Spleen (tissue), 11 donors: Measurements from ENCODE around the gene SYNCRIP. TPM values are rescaled to one million over a fixed set of nuclear protein-coding genes. Genes with fewer than 3 reads are reported as not detected.

Experiments
- DNase-seq: peaks from one replicate; pipeline ENCODE4 v3.0.0-alpha.2; 2020
- H3K27ac ChIP-seq, 8 donors: fragments of 200-600 bp; sonication (generic) in 7 of 8; 1 replicate in 4 of 8; 2 replicates in 4 of 8; pipeline versions ENCODE4 v1.5.0 to v1.8.0; 2016 to 2021; ENCODE audit warnings: inconsistent platforms in 4 of 8, mild to moderate bottlenecking in 4 of 8, moderate library complexity in 1 of 8
- H3K27me3 ChIP-seq, 7 donors: fragments of 200-600 bp; sonication (generic) in 6 of 7; replicated peaks in 1 of 7; 1 replicate in 4 of 7; 2 replicates in 3 of 7; pipeline versions ENCODE4 v1.5.0 to v1.8.0; 2016 to 2021; ENCODE audit warnings: inconsistent platforms in 3 of 7, mild to moderate bottlenecking in 1 of 7
- H3K36me3 ChIP-seq, 6 donors: fragments of 200-600 bp; sonication (generic) in 5 of 6; 1 replicate in 4 of 6; 2 replicates in 2 of 6; pipeline versions ENCODE4 v1.5.0 to v1.8.0; 2016 to 2021; ENCODE audit warnings: inconsistent platforms in 2 of 6
- H3K4me1 ChIP-seq, 6 donors: fragments of 200-600 bp; sonication (generic) in 5 of 6; 1 replicate in 3 of 6; 2 replicates in 3 of 6; pipeline versions ENCODE4 v1.5.0 to v1.8.0; 2016 to 2021; ENCODE audit warnings: inconsistent platforms in 3 of 6
- H3K4me3 ChIP-seq, 8 donors: fragments of 200-600 bp; sonication (generic) in 7 of 8; 1 replicate in 4 of 8; 2 replicates in 4 of 8; pipeline versions ENCODE4 v1.5.0 to v1.8.0; 2016 to 2021; ENCODE audit warnings: inconsistent platforms in 4 of 8, mild to moderate bottlenecking in 4 of 8, moderate library complexity in 2 of 8
- H3K9me3 ChIP-seq, 8 donors: fragments of 200-600 bp; sonication (generic) in 7 of 8; 1 replicate in 4 of 8; 2 replicates in 4 of 8; pipeline versions ENCODE4 v1.5.0 to v1.8.0; 2016 to 2021; ENCODE audit warnings: inconsistent platforms in 4 of 8
- CTCF ChIP-seq, 11 experiments: fragments of 200-600 bp in 7 of 11; fragments of 450-650 bp in 4 of 11; sonication (generic) in 4 of 11; IDR thresholded peaks in 8 of 11; conservative IDR thresholded peaks in 3 of 11; 1 replicate in 7 of 11; 2 replicates in 4 of 11; pipeline versions ENCODE4 v1.4.0 to v1.8.0; 2016 to 2021; ENCODE audit warnings: antibody characterized with exemption in 11 of 11, inconsistent platforms in 4 of 11, mild to moderate bottlenecking in 1 of 11
- POLR2A ChIP-seq, 3 donors: fragments of 450-650 bp; IDR thresholded peaks; one replicate each; pipeline ENCODE4 v1.5.1; 2017; ENCODE audit warnings: antibody characterized with exemption in 3 of 3, mild to moderate bottlenecking in 1 of 3
- POLR2AphosphoS5 ChIP-seq, 3 donors: sonication (generic); formaldehyde crosslinking; IDR thresholded peaks; one replicate each; pipeline ENCODE4 v1.5.1; 2017; ENCODE audit warnings: antibody characterized with exemption in 3 of 3
- WGBS, 5 donors: extraction: QIAGEN DNeasy Blood & Tissue Kit in 3 of 5; methylation state at CpG; one replicate each; pipeline versions ENCODE4 v1.1.5 to v1.1.7; 2013 to 2018; 5-methylcytosine and 5-hydroxymethylcytosine counted together
- intact Hi-C: fragments of 100-400 bp; cut with DNase I; formaldehyde crosslinking; loops from one replicate; pipeline ENCODE4 v1.15.0; 2023; ENCODE audit warnings: low total_unique reads
- polyA plus RNA-seq, 3 donors: library from polyadenylated mRNA; stranded (reverse); fragments of 200-250 nt; gene quantifications; one replicate each; pipeline ENCODE4 v1.2.1, GENCODE V29; 2013
- total RNA-seq, 7 donors: library from RNA; depleted of rRNA in 3 of 7; stranded (reverse); fragments of >200 nt in 3 of 7; fragmentation: NEBNext Ultra II Directional in 4 of 7; extraction: Animal tissue kit (Norgen Biotek cat#: 25700) in 4 of 7; gene quantifications; one replicate each; pipeline versions ENCODE4 v1.1.0 to v1.2.1, GENCODE V29; 2016 to 2021
- donor health status: healthy with polysubstance abuse.
- donor health status: DM: no; HTN: no; CAD: no; lungs with moderate emphysema.
- donor health status: DM: no; HTN: no; CAD: no.
- donor health status: Bipolar disorder and iron deficiency.
- donor health status: healthy.
- donor health status: DM: no; HTN: no; CAD: no.
- donor health status: DM: yes; HTN: yes; CAD: no.

Gene SYNCRIP
- total and polyA plus RNA-seq, 10 donors, result 21.2 to 92.1 (median 69.2) TPM

- intact Hi-C loops, result no loop called here
- no peak for DNase-seq
- peaks cover 0 to 51% (median 9%) of the 10 kb centered on the region in 6 donors for H3K4me1 ChIP-seq
- TF ChIP-seq POLR2A (IDR thresholded peaks at IDR 0.05), result no peak
- TF ChIP-seq CTCF (IDR thresholded peaks at IDR 0.05 in 8 of 11, conservative IDR thresholded peaks at IDR 0.05 in 3 of 11), result no peak
- no peak for TF ChIP-seq POLR2AphosphoS5 (IDR thresholded peaks at IDR 0.05)
- peaks cover 0 to 39% (median 36%) of the 10 kb centered on the region in 8 donors for H3K9me3 ChIP-seq
- no peak overlapping the region for H3K4me3 ChIP-seq
- H3K27ac ChIP-seq, result no peak overlapping the region
- H3K27me3 ChIP-seq, result no peaks in the 10 kb centered on the region
- peaks cover 0 to 30% (median 6%) of the 10 kb centered on the region in 6 donors for H3K36me3 ChIP-seq
These were observed 61.1 kb downstream of the SYNCRIP start for GRCh38 chr6:85581572-85581971.

- WGBS, 5 donors, result 60 to 88% (median 78%) methylated on average over 1 of the region's 1 CpG
- Histone ChIP-seq H3K36me3 (peaks cover 0 to 30% (median 6%) of the 10 kb centered on the region in 6 donors), H3K9me3 (peaks cover 0 to 39% (median 36%) of the 10 kb centered on the region in 8 donors), H3K4me3 (no peak overlapping the region), H3K27ac (no peak overlapping the region), H3K4me1 (peaks cover 0 to 51% (median 13%) of the 10 kb centered on the region in 6 donors), H3K27me3 (no peaks in the 10 kb centered on the region)
- intact Hi-C loops, result no loop called here
- TF ChIP-seq CTCF (IDR thresholded peaks at IDR 0.05 in 8 of 11, conservative IDR thresholded peaks at IDR 0.05 in 3 of 11) (no peak), POLR2AphosphoS5 (IDR thresholded peaks at IDR 0.05) (no peak), POLR2A (IDR thresholded peaks at IDR 0.05) (no peak)
- no peak for DNase-seq
These were observed 61.8 kb downstream of the SYNCRIP start for GRCh38 chr6:85580878-85581267.

- peaks cover 4 to 54% (median 13%) of the 10 kb centered on the region in 6 donors for H3K4me1 ChIP-seq
- peaks cover 0 to 30% (median 6%) of the 10 kb centered on the region in 6 donors for H3K36me3 ChIP-seq
- DNase-seq, result no peak
- WGBS, 5 donors, result 83 to 94% (median 91%) methylated on average over 5 of the region's 5 CpGs
- TF ChIP-seq POLR2AphosphoS5 (IDR thresholded peaks at IDR 0.05) (no peak), POLR2A (IDR thresholded peaks at IDR 0.05) (no peak), CTCF (IDR thresholded peaks at IDR 0.05 in 8 of 11, conservative IDR thresholded peaks at IDR 0.05 in 3 of 11) (no peak)
- no peak overlapping the region for H3K4me3 ChIP-seq
- no peak overlapping the region for H3K27ac ChIP-seq
- H3K9me3 ChIP-seq, result peaks cover 0 to 39% (median 36%) of the 10 kb centered on the region in 8 donors
- H3K27me3 ChIP-seq, result no peaks in the 10 kb centered on the region
- intact Hi-C loops, result no loop called here
These were observed 62.4 kb downstream of the SYNCRIP start for GRCh38 chr6:85580118-85580877.

GRCh38 chr6:85579581-85579980 is 63.1 kb downstream of the SYNCRIP start:
- no peak overlapping the region for H3K4me3 ChIP-seq
- 81 to 93% (median 85%) methylated on average over 4 of the region's 4 CpGs for WGBS, 5 donors
- TF ChIP-seq POLR2AphosphoS5 (IDR thresholded peaks at IDR 0.05), result no peak
- no peak for TF ChIP-seq POLR2A (IDR thresholded peaks at IDR 0.05)
- TF ChIP-seq CTCF (IDR thresholded peaks at IDR 0.05 in 8 of 11, conservative IDR thresholded peaks at IDR 0.05 in 3 of 11), result no peak
- peaks cover 4 to 61% (median 14%) of the 10 kb centered on the region in 6 donors for H3K4me1 ChIP-seq
- no peaks in the 10 kb centered on the region for H3K27me3 ChIP-seq
- intact Hi-C loops, result no loop called here
- DNase-seq, result no peak
- peaks cover 0 to 33% (median 31%) of the 10 kb centered on the region in 8 donors for H3K9me3 ChIP-seq
- no peak overlapping the region for H3K27ac ChIP-seq
- peaks cover 0 to 30% (median 6%) of the 10 kb centered on the region in 6 donors for H3K36me3 ChIP-seq
